H1 (cell line): ENCODE measurements around the gene PHF1. TPM values are rescaled to one million over a fixed set of nuclear protein-coding genes. Genes with fewer than 3 reads are reported as not detected.
A peak's percentile ranks its signal among the peaks of the same experiment; 100 is the strongest.

Experiments used
- CTCF ChIA-PET: fragments of 300-600 bp; sonication (Branson Sonifier 250); formaldehyde crosslinking; loops from one replicate; lab custom pipeline; 2021; ENCODE audit not compliant: partially characterized antibody; lab: Charles Lee
- POLR2A ChIA-PET: fragments of 300-600 bp; sonication (Branson Sonifier 250); formaldehyde crosslinking; loops from one replicate; lab custom pipeline; 2021; ENCODE audit warnings: inconsistent platforms; ENCODE audit not compliant: partially characterized antibody; lab: Charles Lee
- DNase-seq, 2 experiments: peaks; one replicate each; pipeline versions ENCODE4 v3.0.0 to v3.0.0-alpha.2; 2010 to 2022; ENCODE audit warnings: low spot score in 2 of 2, low read depth in 1 of 2, mixed read lengths in 1 of 2
- FAIRE-seq: peaks from 2 replicates; lab custom pipeline; 2011; peaks lifted over from hg19 to GRCh38; lab: Jason Lieb, UNC
- H2AFZ ChIP-seq: 2 replicates; pipeline ENCODE4 v1.8.1; 2012; ENCODE audit warnings: low read length, inconsistent platforms
- H2AK5ac ChIP-seq: 2 replicates; pipeline ENCODE4 v1.6.1; 2013; ENCODE audit warnings: low read depth, low read length
- H2BK120ac ChIP-seq: replicated peaks from 2 replicates; pipeline ENCODE3; 2013; ENCODE audit warnings: low read depth, low read length, inconsistent platforms
- H2BK12ac ChIP-seq: 2 replicates; pipeline ENCODE4 v1.6.1; 2013; ENCODE audit warnings: low read depth, low read length
- H2BK15ac ChIP-seq: 2 replicates; pipeline ENCODE4 v1.6.1; 2013; ENCODE audit warnings: low read length
- H2BK20ac ChIP-seq: 2 replicates; pipeline ENCODE4 v1.6.1; 2013; ENCODE audit warnings: low read length
- H2BK5ac ChIP-seq: 2 replicates; pipeline ENCODE4 v1.6.1; 2013; ENCODE audit warnings: low read depth, low read length
- H3K14ac ChIP-seq: 2 replicates; pipeline ENCODE4 v1.6.1; 2013; ENCODE audit warnings: inconsistent platforms; ENCODE audit not compliant: insufficient read length
- H3K18ac ChIP-seq: 2 replicates; pipeline ENCODE4 v1.6.1; 2013; ENCODE audit warnings: low read length; ENCODE audit errors: extremely low read depth
- H3K23ac ChIP-seq: 2 replicates; pipeline ENCODE4 v1.6.1; 2013; ENCODE audit warnings: inconsistent platforms; ENCODE audit not compliant: insufficient read length
- H3K23me2 ChIP-seq: 2 replicates; pipeline ENCODE4 v1.6.1; 2013; ENCODE audit warnings: low read depth, low read length
- H3K27ac ChIP-seq: 2 replicates; pipeline ENCODE4 v1.6.1; 2011; ENCODE audit warnings: low read depth, low read length, inconsistent platforms
- H3K27me3 ChIP-seq, 4 experiments: replicated peaks in 1 of 4; 1 replicate in 1 of 4; 2 replicates in 3 of 4; pipeline versions ENCODE4 v1.6.1 to v1.8.1; 2011 to 2013; ENCODE audit warnings: low read length in 3 of 4, mild to moderate bottlenecking in 3 of 4, inconsistent platforms in 2 of 4, mixed read lengths in 2 of 4, moderate library complexity in 1 of 4; ENCODE audit not compliant: control insufficient read depth in 3 of 4, insufficient read depth in 3 of 4; ENCODE audit errors: extremely low read depth in 1 of 4
- H3K36me3 ChIP-seq, 4 experiments: 2 replicates each; pipeline versions ENCODE4 v1.6.1 to v1.8.1; 2011 to 2013; ENCODE audit warnings: mild to moderate bottlenecking in 4 of 4, low read length in 3 of 4, moderate library complexity in 2 of 4, control low read depth in 1 of 4, inconsistent platforms in 1 of 4; ENCODE audit not compliant: insufficient read depth in 4 of 4, control insufficient read depth in 2 of 4
- H3K4ac ChIP-seq: replicated peaks from 2 replicates; pipeline ENCODE3; 2013; ENCODE audit warnings: low read length, low read depth, mixed read lengths, inconsistent platforms; ENCODE audit not compliant: insufficient read length
- H3K4me1 ChIP-seq, 4 experiments: replicated peaks in 1 of 4; 1 replicate in 1 of 4; 2 replicates in 3 of 4; pipeline versions ENCODE4 v1.6.1 to v1.8.1; 2011 to 2013; ENCODE audit warnings: low read length in 3 of 4, inconsistent platforms in 2 of 4, mixed read lengths in 1 of 4; ENCODE audit not compliant: insufficient read depth in 4 of 4, control insufficient read depth in 3 of 4
- H3K4me2 ChIP-seq, 2 experiments: 2 replicates each; pipeline versions ENCODE4 v1.6.1 to v1.8.1; 2011 to 2013; ENCODE audit warnings: low read depth in 2 of 2, low read length in 2 of 2, control low read depth in 1 of 2, inconsistent platforms in 1 of 2, mild to moderate bottlenecking in 1 of 2; ENCODE audit not compliant: insufficient read depth in 1 of 2
- H3K4me3 ChIP-seq, 4 experiments: fragments of 200-600, 300-600 bp in 1 of 4; sonication (generic), shearing (Covaris generic), sonication (Bioruptor Twin) in 1 of 4; 2 replicates each; pipeline versions ENCODE4 v1.5.1 to v1.8.1; 2011 to 2016; ENCODE audit warnings: low read length in 4 of 4, low read depth in 3 of 4, control low read depth in 2 of 4, inconsistent platforms in 2 of 4, mild to moderate bottlenecking in 2 of 4, mixed read lengths in 1 of 4, moderate library complexity in 1 of 4; ENCODE audit not compliant: insufficient read depth in 2 of 4; ENCODE audit errors: extremely low read depth in 1 of 4
- H3K56ac ChIP-seq: replicated peaks from 2 replicates; pipeline ENCODE3; 2013; ENCODE audit warnings: low read depth, mild to moderate bottlenecking, mixed read lengths, low read length, inconsistent platforms; ENCODE audit not compliant: insufficient read length
- H3K79me1 ChIP-seq: 2 replicates; pipeline ENCODE4 v1.6.1; 2013; ENCODE audit warnings: low read depth, low read length, control low read depth
- H3K79me2 ChIP-seq, 2 experiments: 2 replicates each; pipeline versions ENCODE4 v1.6.1 to v1.8.1; 2012 to 2013; ENCODE audit warnings: low read length in 2 of 2, mild to moderate bottlenecking in 2 of 2, inconsistent platforms in 1 of 2; ENCODE audit not compliant: insufficient read depth in 2 of 2, control insufficient read depth in 1 of 2
- H3K9ac ChIP-seq, 4 experiments: replicated peaks in 1 of 4; 1 replicate in 1 of 4; 2 replicates in 3 of 4; pipeline versions ENCODE4 v1.6.1 to v1.8.1; 2011 to 2013; ENCODE audit warnings: low read depth in 3 of 4, low read length in 3 of 4, control low read depth in 2 of 4, mild to moderate bottlenecking in 2 of 4, moderate library complexity in 2 of 4, inconsistent platforms in 1 of 4; ENCODE audit errors: extremely low read depth in 1 of 4
- H3K9me3 ChIP-seq, 2 experiments: 2 replicates each; pipeline versions ENCODE4 v1.6.1 to v1.8.1; 2012 to 2013; ENCODE audit warnings: mild to moderate bottlenecking in 2 of 2, moderate library complexity in 2 of 2, control low read depth in 1 of 2, inconsistent platforms in 1 of 2, low read depth in 1 of 2, low read length in 1 of 2, mixed read lengths in 1 of 2; ENCODE audit not compliant: insufficient read depth in 2 of 2
- H4K20me1 ChIP-seq, 2 experiments: replicated peaks in 1 of 2; 2 replicates each; pipeline versions ENCODE3 to v1.8.1; 2011 to 2013; ENCODE audit warnings: inconsistent platforms in 2 of 2, low read length in 2 of 2, mild to moderate bottlenecking in 1 of 2; ENCODE audit not compliant: insufficient read depth in 2 of 2, control insufficient read depth in 1 of 2
- H4K5ac ChIP-seq: 2 replicates; pipeline ENCODE4 v1.6.1; 2013; ENCODE audit warnings: low read length, low read depth, mixed read lengths, inconsistent platforms; ENCODE audit not compliant: insufficient read length
- H4K8ac ChIP-seq: 2 replicates; pipeline ENCODE4 v1.8.0; 2013; ENCODE audit warnings: mild to moderate bottlenecking, moderate library complexity, low read length, inconsistent platforms; ENCODE audit not compliant: insufficient read depth; ENCODE audit errors: extremely low read depth
- H4K91ac ChIP-seq: replicated peaks from 2 replicates; pipeline ENCODE3; 2013; ENCODE audit warnings: low read length, mixed read lengths, inconsistent platforms; ENCODE audit not compliant: insufficient read length
- CHD1 ChIP-seq: IDR thresholded peaks from 2 replicates; pipeline ENCODE4 v1.6.1; 2012; ENCODE audit warnings: low read depth, low read length, improper control_type of control experiment
- EZH2 ChIP-seq: fragments of 200-600 bp; sonication (generic); IDR thresholded peaks from 2 replicates; pipeline ENCODE4 v1.7.1; 2012; ENCODE audit warnings: low read depth, mild to moderate bottlenecking, moderate library complexity, low read length, inconsistent platforms; ENCODE audit not compliant: severe bottlenecking
- GTF2F1 ChIP-seq: IDR thresholded peaks from 2 replicates; pipeline ENCODE4 v1.6.1; 2012; ENCODE audit warnings: low read depth, low read length, improper control_type of control experiment, borderline replicate concordance
- HDAC2 ChIP-seq, 2 experiments: fragments of 300-600 bp in 1 of 2; sonication (generic) in 1 of 2; IDR thresholded peaks; 2 replicates each; pipeline ENCODE4 v1.6.1; 2011 to 2012; ENCODE audit warnings: low read depth in 2 of 2, low read length in 2 of 2, mild to moderate bottlenecking in 2 of 2, moderate library complexity in 2 of 2, borderline replicate concordance in 1 of 2, inconsistent platforms in 1 of 2
- RNF2 ChIP-seq: fragments of 200-900, 300-1000 bp; sonication (generic); IDR thresholded peaks from 2 replicates; pipeline ENCODE4 v1.7.1; 2016; ENCODE audit warnings: borderline replicate concordance, low read depth, mild to moderate bottlenecking, antibody characterized with exemption, low read length; ENCODE audit not compliant: poor library complexity, severe bottlenecking; ENCODE audit errors: missing control alignments
- SAP30 ChIP-seq: fragments of 300-600 bp; sonication (generic); IDR thresholded peaks from 2 replicates; pipeline ENCODE4 v1.7.1; 2012; ENCODE audit warnings: low read length, moderate library complexity, mild to moderate bottlenecking, inconsistent platforms; ENCODE audit not compliant: insufficient read depth, insufficient replicate concordance
- TEAD4 ChIP-seq: IDR thresholded peaks from 2 replicates; pipeline ENCODE4 v1.6.1; 2012; ENCODE audit warnings: low read depth, low read length, inconsistent platforms, mixed read lengths
- WGBS, 2 experiments: shearing (Covaris generic) in 1 of 2; methylation state at CpG; one replicate each; pipeline versions ENCODE4 v1.1.6 to v1.1.7; 2013 to 2015; ENCODE audit warnings: low lambda C conversion rate in 2 of 2, mixed read lengths in 2 of 2, inconsistent platforms in 1 of 2, low coverage in 1 of 2, missing lambda C conversion rate in 1 of 2; ENCODE audit not compliant: insufficient replicate concordance in 2 of 2, insufficient coverage in 1 of 2, insufficient read length in 1 of 2; ENCODE audit errors: extremely low coverage in 1 of 2, missing lambda C conversion rate in 1 of 2; 5-methylcytosine and 5-hydroxymethylcytosine counted together
- polyA plus RNA-seq, 7 experiments: library from polyadenylated mRNA; depleted of rRNA in 3 of 7; stranded (reverse) in 5 of 7; unstranded in 2 of 7; fragments of >200 nt in 5 of 7; fragments of 200-250 nt in 2 of 7; gene quantifications; 1 replicate in 5 of 7; 2 replicates in 1 of 7; 4 replicates in 1 of 7; pipeline versions ENCODE4 v1.2.1 to v1.2.3, GENCODE V29; 2011 to 2013; ENCODE audit warnings: missing spikeins in 2 of 7, mixed read lengths in 2 of 7
- total RNA-seq: library from RNA; stranded (reverse); fragmentation: NEBNext Ultra II Directional; extraction: Animal tissue kit (Norgen Biotek cat#: 25700); gene quantifications from 2 replicates; pipeline ENCODE4 v1.2.1, GENCODE V29; 2021

The PHF1 gene
- total and polyA plus RNA-seq, 2 of the 8 experiments (the other 6 are each of a cell fraction or from before 2014, with no cell fraction given): 47.3 to 78.6 TPM

DNA sequence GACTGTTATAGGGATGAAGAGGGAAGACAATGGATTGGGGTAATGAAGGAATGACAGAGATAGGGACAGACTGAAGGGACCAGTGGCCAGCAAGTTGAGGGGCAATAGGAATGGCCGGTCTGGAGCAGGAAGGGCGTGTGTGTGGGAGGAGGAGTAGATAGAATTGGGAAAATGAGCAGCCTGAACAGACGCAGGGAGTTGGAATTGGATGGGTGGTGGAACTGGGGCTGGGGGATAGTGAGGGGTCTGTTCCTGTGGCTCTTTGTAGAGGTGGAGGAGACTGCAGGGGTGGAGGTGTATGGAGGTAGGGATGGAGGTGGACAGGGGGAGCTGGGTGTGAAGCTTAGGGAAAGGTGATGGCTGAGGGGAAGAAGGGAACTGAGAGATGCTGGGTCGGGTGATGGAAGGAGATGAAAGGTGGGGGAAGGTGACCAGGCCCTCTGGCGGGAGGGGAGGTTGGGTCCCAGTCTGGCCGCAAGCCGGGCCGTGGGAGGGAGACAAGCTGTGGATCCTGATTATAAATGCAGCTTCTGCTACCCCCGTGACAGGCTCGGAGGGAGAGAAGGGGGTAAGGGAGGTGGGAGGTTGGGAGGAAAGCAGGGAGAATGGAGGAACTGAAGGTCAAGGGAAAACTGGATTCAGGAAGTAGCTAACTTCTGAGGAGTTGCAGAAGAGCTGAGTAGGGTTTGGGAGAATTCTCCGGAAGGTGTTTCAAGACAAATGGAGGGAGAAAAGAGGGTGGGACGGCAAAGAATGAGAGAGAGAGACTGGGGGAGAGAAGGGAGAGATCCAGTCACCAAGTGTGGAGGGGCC is 14.2 kb downstream of the PHF1 start:
- Histone ChIP-seq H4K8ac (no peak overlapping the region), H3K27ac (peak overlapping the region; percentile 69; the same call in 1 of the 2 replicates), H3K79me1 (peaks cover 13% of the 10 kb centered on the region), H3K4ac (peak overlapping the region; percentile 39), H4K20me1 (peaks cover 0 to 9% of the 10 kb centered on the region in 2 experiments), H3K4me2 (peak overlapping the region; percentile 83 to 87), H3K79me2 (peaks cover 17 to 70% of the 10 kb centered on the region in 2 experiments), H3K9me3 (no peaks in the 10 kb centered on the region), H2AFZ (no peak overlapping the region), H4K5ac (peak overlapping the region; percentile 26), H4K91ac (peak overlapping the region; percentile 36), H3K27me3 (no peaks in the 10 kb centered on the region), H2BK15ac (no peak overlapping the region), H3K18ac (peak overlapping the region; percentile 55), H2BK20ac (peak overlapping the region; percentile 72; the same call in 1 of the 2 replicates), H2BK120ac (no peak overlapping the region), H3K36me3 (peaks cover 0 to 11% (median 8%) of the 10 kb centered on the region in 4 experiments; a peak in 5 of 8 replicates), H3K4me1 (peaks cover 6 to 41% (median 13%) of the 10 kb centered on the region in 4 experiments), H3K4me3 (peak overlapping the region; percentile 40 to 70 (median 55)), H2AK5ac (peak overlapping the region; percentile 56; the same call in 1 of the 2 replicates), H3K14ac (no peak overlapping the region), H3K23me2 (peaks cover 24% of the 10 kb centered on the region), H2BK12ac (0 out of 2 replicates have a peak overlapping the region, but pooled peaks have one; percentile 68), H2BK5ac (peak overlapping the region; percentile 90; the same call in 1 of the 2 replicates), H3K56ac (no peak overlapping the region), H3K9ac (peak overlapping the region in 3 of 4 experiments; percentile 16 to 73 (median 43); a peak in 5 of 7 replicates), H3K23ac (no peak overlapping the region)
- WGBS, 2 experiments: 32% methylated on average over 12 of the region's 12 CpGs; no CpG with 5 or more reads in 1 of the 2 experiments
- FAIRE-seq (no peak), DNase-seq (peak in 1 of 2 experiments; percentile 52)
- TF ChIP-seq GTF2F1: no peak
- TF ChIP-seq RNF2: no peak
- TF ChIP-seq TEAD4: no peak
- TF ChIP-seq CHD1: no peak
- no peak for TF ChIP-seq SAP30
- no peak for TF ChIP-seq EZH2
- no peak for TF ChIP-seq HDAC2 (IDR thresholded peaks at IDR 0.05; ENCODE audit: borderline replicate concordance in 1 of 2, low read depth in 2 of 2, low read length in 2 of 2)
- ChIA-PET POLR2A (interaction anchor here (0.7 to 3.6 kb wide), 10 partner anchors 8 to 186 kb away, joined by 3 to 23 read pairs (median 7); partner anchors contain the start of genes B3GALT4, CUTA, PHF1 and ZBTB9), CTCF (interaction anchor here (0.6 to 4.4 kb wide), 19 partner anchors 9 to 177 kb away, joined by 3 to 37 read pairs (median 4); partner anchors contain the start of genes CUTA and ZBTB22)
